ENCODE results near the gene STXBP5L. TPM values are rescaled to one million over a fixed set of nuclear protein-coding genes. Genes with fewer than 3 reads are reported as not detected.

STXBP5L gene
- total and polyA plus RNA-seq, 10 of the 15 experiments (the other 5 are each of a cell fraction or from before 2014, with no cell fraction given), result under 0.01 to 0.08 (median 0.04) TPM; not detected in 6

- Histone ChIP-seq H3K27me3 (replicated peaks in 1 of 2; ENCODE audit: control insufficient read depth in 2 of 2, insufficient read depth in 2 of 2, low read length in 1 of 2) (no peaks in the 10 kb centered on the region), H4K20me1 (ENCODE audit: control insufficient read depth, insufficient read depth) (no peaks in the 10 kb centered on the region), H3K4me3 (no peak overlapping the region), H3K79me2 (ENCODE audit: control insufficient read depth, insufficient read depth, low read length) (no peaks in the 10 kb centered on the region), H3K27ac (ENCODE audit: control insufficient read depth, insufficient read depth) (no peak overlapping the region), H3K9ac (ENCODE audit: control insufficient read depth, insufficient read depth, low read length) (no peak overlapping the region), H3K36me3 (ENCODE audit: control insufficient read depth in 2 of 2, insufficient read depth in 2 of 2, low read length in 1 of 2) (no peaks in the 10 kb centered on the region), H3K4me1 (ENCODE audit: control insufficient read depth, insufficient read depth, low read length) (no peaks in the 10 kb centered on the region), H3K4me2 (ENCODE audit: control insufficient read depth, insufficient read depth) (peak overlapping the region; percentile 48; the same call in 1 of the 2 replicates), H3K9me3 (replicated peaks; ENCODE audit: control insufficient read depth, insufficient read depth, low read length) (no peaks in the 10 kb centered on the region), H2AFZ (ENCODE audit: control insufficient read depth, low read depth, low read length) (peak overlapping the region; percentile 63)
- intact Hi-C loops (cut with micrococcal nuclease; ENCODE audit: unreplicated experiment) (no loop called here), in situ Hi-C loops (cut with MboI) (no loop called here)
- DNase-seq (ENCODE audit: low read depth, low spot score), result no peak
- no peak for FAIRE-seq
- no peak for ATAC-seq
- WGBS (ENCODE audit: insufficient coverage, insufficient replicate concordance, low lambda C conversion rate, missing lambda C conversion rate), result 65% methylated on average over 3 of the region's 3 CpGs
- POLR2A ChIA-PET, result no interaction called here
- RAD21 ChIA-PET (ENCODE audit: unreplicated experiment), result no interaction called here
- CTCF ChIA-PET, result no interaction called here
- BruUV-seq (replicated peaks), result no TSS peak
- SMC1A ChIA-PET (ENCODE audit: uncharacterized antibody, unreplicated experiment), result interaction anchor here (0.6 to 0.9 kb wide), 2 partner anchors 9 to 1413 kb away, joined by 3 to 4 read pairs; no protein-coding TSS in a partner anchor
- TF ChIP-seq ATF7 (IDR thresholded peaks at IDR 0.05; ENCODE audit: low read depth), result no peak
- TF ChIP-seq CUX1 (IDR thresholded peaks at IDR 0.05; ENCODE audit: insufficient replicate concordance, low read depth, low read length), result no peak
- no peak for TF ChIP-seq FOXK2 (IDR thresholded peaks at IDR 0.05)
- no peak for TF ChIP-seq USF2 (IDR thresholded peaks at IDR 0.05; ENCODE audit: borderline replicate concordance, low read depth, low read length)
- TF ChIP-seq E2F4 (IDR thresholded peaks at IDR 0.05; ENCODE audit: low read depth, low read length), result no peak
- TF ChIP-seq TCF3 (IDR thresholded peaks at IDR 0.05; ENCODE audit: borderline replicate concordance, insufficient read depth, low read depth, low read length), result no peak
- TF ChIP-seq EED (IDR thresholded peaks at IDR 0.05; ENCODE audit: low read depth), result no peak
- no peak for TF ChIP-seq ZNF592 (IDR thresholded peaks at IDR 0.05)
- no peak for TF ChIP-seq IRF3 (IDR thresholded peaks at IDR 0.05)
- TF ChIP-seq SMAD5 (IDR thresholded peaks at IDR 0.05; ENCODE audit: low read depth), result no peak
- TF ChIP-seq MTA3 (IDR thresholded peaks at IDR 0.05; ENCODE audit: borderline replicate concordance, low read length), result no peak
- TF ChIP-seq CBX3 (IDR thresholded peaks at IDR 0.05; ENCODE audit: borderline replicate concordance, low read depth), result no peak
- no peak for TF ChIP-seq PAX8 (IDR thresholded peaks at IDR 0.05)
Measured at GRCh38 chr3:121231872-121232271, 323.9 kb downstream of the STXBP5L start.
